Lung (tissue), 12 donors: ENCODE measurements around the gene SLAIN2. TPM values are rescaled to one million over a fixed set of nuclear protein-coding genes. Genes with fewer than 3 reads are reported as not detected.

ENCODE experiments used
- ATAC-seq: fragments of 200-7000 bp; cut with Tn5 transposase; one replicate; pipeline ENCODE4 v1.9.1; 2020; ENCODE audit warnings: moderate number of reproducible peaks; ENCODE audit not compliant: insufficient read depth, low FRiP score
- DNase-seq, 3 donors: peaks; one replicate each; pipeline ENCODE4 v3.0.0-alpha.2; 2013 to 2017
- H3K27ac ChIP-seq, 2 donors: one replicate each; pipeline ENCODE4 v1.5.1; 2013; ENCODE audit warnings: mild to moderate bottlenecking in 2 of 2, moderate library complexity in 2 of 2, control low read depth in 1 of 2, inconsistent platforms in 1 of 2, low read depth in 1 of 2, low read length in 1 of 2
- H3K27me3 ChIP-seq, 3 donors: one replicate each; pipeline ENCODE4 v1.5.1; 2013; ENCODE audit warnings: low read length in 2 of 3; ENCODE audit not compliant: control insufficient read depth in 3 of 3, insufficient read depth in 3 of 3
- H3K36me3 ChIP-seq, 4 donors: one replicate each; pipeline ENCODE4 v1.5.1; 2013; ENCODE audit warnings: low read length in 4 of 4, mild to moderate bottlenecking in 1 of 4, moderate library complexity in 1 of 4; ENCODE audit not compliant: control insufficient read depth in 4 of 4, insufficient read depth in 4 of 4
- H3K4me1 ChIP-seq, 5 donors: one replicate each; pipeline ENCODE4 v1.5.1; 2013; ENCODE audit warnings: low read length in 5 of 5, mild to moderate bottlenecking in 2 of 5, moderate library complexity in 1 of 5; ENCODE audit not compliant: control insufficient read depth in 5 of 5, insufficient read depth in 5 of 5
- H3K4me3 ChIP-seq: one replicate; pipeline ENCODE4 v1.5.1; 2013; ENCODE audit warnings: mild to moderate bottlenecking, control low read depth, moderate library complexity
- H3K9ac ChIP-seq, 2 donors: one replicate each; pipeline ENCODE4 v1.5.1; 2013; ENCODE audit warnings: low read length in 2 of 2, control low read depth in 1 of 2; ENCODE audit not compliant: insufficient read depth in 1 of 2
- H3K9me3 ChIP-seq, 4 donors: one replicate each; pipeline ENCODE4 v1.5.1; 2013; ENCODE audit warnings: low read length in 3 of 4, mild to moderate bottlenecking in 1 of 4, moderate library complexity in 1 of 4; ENCODE audit not compliant: control insufficient read depth in 4 of 4, insufficient read depth in 3 of 4
- WGBS, 2 donors: extraction: QIAGEN DNeasy Blood & Tissue Kit; methylation state at CpG; one replicate each; pipeline ENCODE4 v1.1.7; 2013; 5-methylcytosine and 5-hydroxymethylcytosine counted together
- polyA plus RNA-seq, 2 donors: library from polyadenylated mRNA; stranded (reverse); fragments of 200-250 nt; gene quantifications; one replicate each; pipeline ENCODE4 v1.2.1, GENCODE V29; 2013
- total RNA-seq, 2 donors: library from RNA; depleted of rRNA in 1 of 2; stranded (reverse); fragments of >200 nt in 1 of 2; gene quantifications; one replicate each; pipeline ENCODE4 v1.2.1, GENCODE V29; 2014 to 2021
- TF ChIP-seq, protein P1 (sequence below): IDR thresholded peaks from 2 replicates; pipeline ENCODE4 v1.5.1; 2012; ENCODE audit warnings: mild to moderate bottlenecking; ENCODE audit errors: control extremely low read depth, extremely low read depth
- donor health status: control.
- donor health status: control.
- donor health status: Bipolar disorder and iron deficiency.
- donor health status: healthy.
- donor health status: DM: yes; HTN: yes; CAD: no.

SLAIN2 gene
- total and polyA plus RNA-seq, 4 donors = 17.8 to 62.8 (median 42.0) TPM

DNA sequence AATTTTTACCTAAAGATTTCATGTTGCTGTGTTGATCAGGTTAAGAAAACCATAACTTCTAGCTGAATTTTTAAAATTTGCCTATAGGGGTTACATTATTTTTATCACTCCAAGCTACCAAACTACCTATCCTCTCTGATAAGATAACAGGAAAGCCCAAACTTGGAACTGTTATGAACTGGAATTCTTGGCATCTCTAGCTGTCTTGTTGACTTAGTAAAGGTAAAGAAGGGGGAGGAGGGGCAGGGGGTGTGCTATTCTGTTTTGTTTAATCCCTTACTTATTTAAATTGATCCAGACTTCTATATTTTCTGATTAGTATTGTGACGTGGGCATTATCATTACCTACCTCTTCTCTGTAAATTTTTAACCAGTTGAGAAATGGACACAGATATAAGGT lies 54.7 kb downstream of the SLAIN2 start:
- H3K4me1 ChIP-seq = no peaks in the 10 kb centered on the region
- H3K27me3 ChIP-seq = no peaks in the 10 kb centered on the region
- TF ChIP-seq, protein P1, sequence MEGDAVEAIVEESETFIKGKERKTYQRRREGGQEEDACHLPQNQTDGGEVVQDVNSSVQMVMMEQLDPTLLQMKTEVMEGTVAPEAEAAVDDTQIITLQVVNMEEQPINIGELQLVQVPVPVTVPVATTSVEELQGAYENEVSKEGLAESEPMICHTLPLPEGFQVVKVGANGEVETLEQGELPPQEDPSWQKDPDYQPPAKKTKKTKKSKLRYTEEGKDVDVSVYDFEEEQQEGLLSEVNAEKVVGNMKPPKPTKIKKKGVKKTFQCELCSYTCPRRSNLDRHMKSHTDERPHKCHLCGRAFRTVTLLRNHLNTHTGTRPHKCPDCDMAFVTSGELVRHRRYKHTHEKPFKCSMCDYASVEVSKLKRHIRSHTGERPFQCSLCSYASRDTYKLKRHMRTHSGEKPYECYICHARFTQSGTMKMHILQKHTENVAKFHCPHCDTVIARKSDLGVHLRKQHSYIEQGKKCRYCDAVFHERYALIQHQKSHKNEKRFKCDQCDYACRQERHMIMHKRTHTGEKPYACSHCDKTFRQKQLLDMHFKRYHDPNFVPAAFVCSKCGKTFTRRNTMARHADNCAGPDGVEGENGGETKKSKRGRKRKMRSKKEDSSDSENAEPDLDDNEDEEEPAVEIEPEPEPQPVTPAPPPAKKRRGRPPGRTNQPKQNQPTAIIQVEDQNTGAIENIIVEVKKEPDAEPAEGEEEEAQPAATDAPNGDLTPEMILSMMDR = no peak
- peaks cover 0 to 5% (median 0%) of the 10 kb centered on the region in 4 donors for H3K9me3 ChIP-seq
- WGBS, 2 donors = 88 to 91% methylated on average over 1 of the region's 1 CpG
- DNase-seq (no peak), ATAC-seq (no peak)
- H3K36me3 ChIP-seq = peaks cover 8 to 36% (median 15%) of the 10 kb centered on the region in 4 donors
- no peak overlapping the region for H3K4me3 ChIP-seq
- H3K27ac ChIP-seq = no peak overlapping the region
- H3K9ac ChIP-seq = no peak overlapping the region

GRCh38 chr4:48400416-48400815 lies 59.1 kb downstream of the SLAIN2 start:
- Histone ChIP-seq H3K9ac (no peak overlapping the region), H3K27me3 (no peaks in the 10 kb centered on the region), H3K36me3 (peaks cover 8 to 27% (median 18%) of the 10 kb centered on the region in 4 donors), H3K4me3 (no peak overlapping the region), H3K4me1 (no peaks in the 10 kb centered on the region), H3K9me3 (peaks cover 0 to 5% (median 0%) of the 10 kb centered on the region in 4 donors), H3K27ac (no peak overlapping the region)
- TF ChIP-seq, protein P1 = no peak
- DNase-seq = no peak
- ATAC-seq = no peak
- 95 to 96% methylated on average over 6 of the region's 6 CpGs for WGBS, 2 donors

DNA sequence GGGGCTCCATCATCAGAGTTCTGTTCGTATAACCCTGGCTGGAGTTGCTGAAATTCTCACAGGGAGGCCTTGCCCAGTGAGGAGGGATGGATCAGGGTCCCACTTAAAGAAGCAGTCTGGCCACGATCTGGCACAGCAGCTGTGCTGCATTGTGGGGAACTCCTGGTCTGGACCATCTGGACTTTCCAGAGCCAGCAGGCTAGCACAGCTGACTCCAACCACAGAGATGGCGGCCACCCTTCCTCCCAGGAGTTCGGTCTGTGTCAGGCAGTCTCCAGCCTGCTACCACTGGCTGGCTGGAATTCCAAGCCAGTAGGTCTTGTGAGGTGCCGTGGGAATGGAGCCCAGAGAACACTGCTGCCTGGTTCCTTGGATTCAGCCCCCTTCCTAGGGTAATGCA lies 62.0 kb downstream of the SLAIN2 start:
- H3K9me3 ChIP-seq = no peaks in the 10 kb centered on the region
- no peaks in the 10 kb centered on the region for H3K4me1 ChIP-seq
- no peak overlapping the region for H3K4me3 ChIP-seq
- no peak overlapping the region for H3K9ac ChIP-seq
- no peak overlapping the region for H3K27ac ChIP-seq
- no peak for ATAC-seq
- 87 to 97% methylated on average over 5 of the region's 5 CpGs for WGBS, 2 donors
- H3K27me3 ChIP-seq = no peaks in the 10 kb centered on the region
- no peak for DNase-seq
- peaks cover 2 to 11% (median 6%) of the 10 kb centered on the region in 4 donors for H3K36me3 ChIP-seq
- TF ChIP-seq, protein P1 = no peak

- no peak overlapping the region for H3K4me3 ChIP-seq
- no peak for DNase-seq
- H3K4me1 ChIP-seq = no peaks in the 10 kb centered on the region
- H3K9me3 ChIP-seq = no peaks in the 10 kb centered on the region
- H3K27me3 ChIP-seq = no peaks in the 10 kb centered on the region
- TF ChIP-seq, protein P1 = no peak
- 73 to 86% methylated on average over 9 of the region's 9 CpGs for WGBS, 2 donors
- H3K36me3 ChIP-seq = peaks cover 2 to 11% (median 6%) of the 10 kb centered on the region in 4 donors
- H3K9ac ChIP-seq = no peak overlapping the region
- no peak overlapping the region for H3K27ac ChIP-seq
- no peak for ATAC-seq
Observed at GRCh38 chr4:48403779-48404178, 62.5 kb downstream of the SLAIN2 start.
